ENCODE measurements around the gene NRSN1. TPM values are rescaled to one million over a fixed set of nuclear protein-coding genes. Genes with fewer than 3 reads are reported as not detected.
A peak's percentile ranks its signal among the peaks of the same experiment; 100 is the strongest.
"Not testable (repeated sequence)": the region's sequence is repeated elsewhere in the genome, so short reads cannot be mapped to it uniquely, and the experiment has no call there.

The NRSN1 gene
- total RNA-seq, 3 donors from 2014 or later: not detected

GRCh38 chr6:24131751-24132150, 5.7 kb downstream of the NRSN1 start:
- no peaks in the 10 kb centered on the region for H3K4me1 ChIP-seq
- H3K4me3 ChIP-seq: no peak overlapping the region
- no peak overlapping the region for H3K27ac ChIP-seq
- no peaks in the 10 kb centered on the region for H3K36me3 ChIP-seq
- TF ChIP-seq CTCF (IDR thresholded peaks at IDR 0.05): no peak
- TF ChIP-seq POLR2A (IDR thresholded peaks at IDR 0.05): no peak
- TF ChIP-seq POLR2AphosphoS5 (IDR thresholded peaks at IDR 0.05): no peak
- intact Hi-C loops (cut with DNase I; ENCODE audit: low total_unique reads): no loop called here
- no peak for DNase-seq (ENCODE audit: low spot score in 2 of 2)
- peaks cover 0 to 4% of the 10 kb centered on the region in 2 donors for H3K27me3 ChIP-seq
- H3K9me3 ChIP-seq: no peaks in the 10 kb centered on the region

- Histone ChIP-seq H3K4me3 (no peak overlapping the region), H3K9me3 (no peaks in the 10 kb centered on the region), H3K27me3 (peaks cover 0 to 4% of the 10 kb centered on the region in 2 donors), H3K27ac (no peak overlapping the region), H3K4me1 (no peaks in the 10 kb centered on the region), H3K36me3 (no peaks in the 10 kb centered on the region)
- no peak for DNase-seq (ENCODE audit: low spot score in 2 of 2)
- no peak for TF ChIP-seq POLR2A (IDR thresholded peaks at IDR 0.05)
- TF ChIP-seq CTCF (IDR thresholded peaks at IDR 0.05): no peak
- TF ChIP-seq POLR2AphosphoS5 (IDR thresholded peaks at IDR 0.05): no peak
- intact Hi-C loops (cut with DNase I; ENCODE audit: low total_unique reads): no loop called here
These were observed 13.1 kb downstream of the NRSN1 start for GRCh38 chr6:24139080-24139479.

GRCh38 chr6:24139639-24140038, 13.6 kb downstream of the NRSN1 start:
- H3K27me3 ChIP-seq: no peaks in the 10 kb centered on the region
- no peak for TF ChIP-seq POLR2A (IDR thresholded peaks at IDR 0.05)
- no peak for TF ChIP-seq CTCF (IDR thresholded peaks at IDR 0.05)
- TF ChIP-seq POLR2AphosphoS5 (IDR thresholded peaks at IDR 0.05): no peak
- DNase-seq (ENCODE audit: low spot score in 2 of 2): no peak

GRCh38 chr6:24140591-24140990, 14.6 kb downstream of the NRSN1 start:
- Histone ChIP-seq H3K4me3 (peak overlapping the region in 2 of 3 donors; percentile 1 to 46), H3K4me1 (no peaks in the 10 kb centered on the region), H3K36me3 (no peaks in the 10 kb centered on the region), H3K27ac (peak overlapping the region in 1 of 2 donors; percentile 55), H3K27me3 (no peaks in the 10 kb centered on the region), H3K9me3 (no peaks in the 10 kb centered on the region)
- intact Hi-C loops (cut with DNase I; ENCODE audit: low total_unique reads): loop anchor here (2.0 kb wide), 1 partner anchor 46 kb away; no protein-coding TSS in a partner anchor
- TF ChIP-seq POLR2A (IDR thresholded peaks at IDR 0.05) (no peak), CTCF (IDR thresholded peaks at IDR 0.05) (no peak), POLR2AphosphoS5 (IDR thresholded peaks at IDR 0.05) (no peak)
- peak in 1 of 2 donors; percentile 23 for DNase-seq (ENCODE audit: low spot score in 2 of 2)

More at GRCh38 chr6:24139639-24140038, 13.6 kb downstream of the NRSN1 start:
- H3K9me3 ChIP-seq: no peaks in the 10 kb centered on the region
- intact Hi-C loops (cut with DNase I; ENCODE audit: low total_unique reads): loop anchor here (2.0 kb wide), 1 partner anchor 47 kb away; no protein-coding TSS in a partner anchor
- H3K27ac ChIP-seq: no peak overlapping the region
- no peaks in the 10 kb centered on the region for H3K4me1 ChIP-seq
- no peak overlapping the region for H3K4me3 ChIP-seq
- no peaks in the 10 kb centered on the region for H3K36me3 ChIP-seq

- intact Hi-C loops (cut with DNase I; ENCODE audit: low total_unique reads); H3K9me3 ChIP-seq; H3K36me3 ChIP-seq; H3K4me1 ChIP-seq; H3K4me3 ChIP-seq; H3K27ac ChIP-seq; H3K27me3 ChIP-seq; DNase-seq (ENCODE audit: low spot score in 2 of 2): not testable (repeated sequence)
These were observed 16.7 kb downstream of the NRSN1 start for GRCh38 chr6:24142733-24143132.

GRCh38 chr6:24145690-24146131, 19.7 kb downstream of the NRSN1 start:
- Histone ChIP-seq H3K27ac (no peak overlapping the region), H3K27me3 (no peaks in the 10 kb centered on the region), H3K4me3 (no peak overlapping the region), H3K4me1 (no peaks in the 10 kb centered on the region), H3K36me3 (no peaks in the 10 kb centered on the region), H3K9me3 (no peaks in the 10 kb centered on the region)
- no peak for DNase-seq (ENCODE audit: low spot score in 2 of 2)
- intact Hi-C loops (cut with DNase I; ENCODE audit: low total_unique reads): no loop called here
- TF ChIP-seq CTCF (IDR thresholded peaks at IDR 0.05): no peak
- no peak for TF ChIP-seq POLR2AphosphoS5 (IDR thresholded peaks at IDR 0.05)
- no peak for TF ChIP-seq POLR2A (IDR thresholded peaks at IDR 0.05)
